Neuron (in vitro differentiated cells): ENCODE data around the gene LIMS2.

Experiments used
- H2AFZ ChIP-seq: one replicate; pipeline ENCODE4 v1.6.1; 2013; ENCODE audit warnings: low read depth, mild to moderate bottlenecking, inconsistent platforms, low read length, moderate library complexity
- H3K27me3 ChIP-seq: one replicate; pipeline ENCODE4 v1.6.1; 2013; ENCODE audit warnings: low read length; ENCODE audit not compliant: insufficient read depth
- H3K36me3 ChIP-seq: one replicate; pipeline ENCODE4 v1.6.1; 2013; ENCODE audit warnings: low read length; ENCODE audit not compliant: insufficient read depth
- H3K4me1 ChIP-seq: one replicate; pipeline ENCODE4 v1.6.1; 2013; ENCODE audit warnings: low read length; ENCODE audit not compliant: insufficient read depth
- H3K4me3 ChIP-seq: 2 replicates; pipeline ENCODE4 v1.5.1; 2013; ENCODE audit warnings: mild to moderate bottlenecking, low read length, moderate library complexity
- H3K9me3 ChIP-seq: one replicate; pipeline ENCODE4 v1.6.1; 2013; ENCODE audit warnings: low read length

The LIMS2 gene

GRCh38 chr2:127597046-127597983, 78.0 kb downstream of the LIMS2 start:
- Histone ChIP-seq H3K4me1 (no peaks in the 10 kb centered on the region), H3K4me3 (no peak overlapping the region), H3K36me3 (no peaks in the 10 kb centered on the region), H3K9me3 (peaks cover 4% of the 10 kb centered on the region), H3K27me3 (no peaks in the 10 kb centered on the region), H2AFZ (no peak overlapping the region)

- no peaks in the 10 kb centered on the region for H3K36me3 ChIP-seq
- no peak overlapping the region for H2AFZ ChIP-seq
- H3K4me1 ChIP-seq: no peaks in the 10 kb centered on the region
- no peaks in the 10 kb centered on the region for H3K27me3 ChIP-seq
- H3K9me3 ChIP-seq: peaks cover 2% of the 10 kb centered on the region
- H3K4me3 ChIP-seq: no peak overlapping the region
These were observed 78.9 kb downstream of the LIMS2 start for GRCh38 chr2:127596311-127597045.

- no peaks in the 10 kb centered on the region for H3K36me3 ChIP-seq
- no peaks in the 10 kb centered on the region for H3K4me1 ChIP-seq
- H3K4me3 ChIP-seq: no peak overlapping the region
- H3K27me3 ChIP-seq: no peaks in the 10 kb centered on the region
- H2AFZ ChIP-seq: no peak overlapping the region
- peaks cover 2% of the 10 kb centered on the region for H3K9me3 ChIP-seq
These were observed 81.2 kb downstream of the LIMS2 start for GRCh38 chr2:127594116-127594591.

GRCh38 chr2:127593228-127594115, 81.9 kb downstream of the LIMS2 start:
- no peak overlapping the region for H3K4me3 ChIP-seq

GRCh38 chr2:127592761-127593227, 82.5 kb downstream of the LIMS2 start:
- no peaks in the 10 kb centered on the region for H3K4me1 ChIP-seq
- no peak overlapping the region for H3K4me3 ChIP-seq
- H3K27me3 ChIP-seq: no peaks in the 10 kb centered on the region
- H3K9me3 ChIP-seq: no peaks in the 10 kb centered on the region
- no peaks in the 10 kb centered on the region for H3K36me3 ChIP-seq
- H2AFZ ChIP-seq: no peak overlapping the region

More at GRCh38 chr2:127593228-127594115, 81.9 kb downstream of the LIMS2 start:
- Histone ChIP-seq H3K27me3 (no peaks in the 10 kb centered on the region), H3K36me3 (no peaks in the 10 kb centered on the region), H2AFZ (no peak overlapping the region), H3K4me1 (no peaks in the 10 kb centered on the region), H3K9me3 (peaks cover 2% of the 10 kb centered on the region)

DNA sequence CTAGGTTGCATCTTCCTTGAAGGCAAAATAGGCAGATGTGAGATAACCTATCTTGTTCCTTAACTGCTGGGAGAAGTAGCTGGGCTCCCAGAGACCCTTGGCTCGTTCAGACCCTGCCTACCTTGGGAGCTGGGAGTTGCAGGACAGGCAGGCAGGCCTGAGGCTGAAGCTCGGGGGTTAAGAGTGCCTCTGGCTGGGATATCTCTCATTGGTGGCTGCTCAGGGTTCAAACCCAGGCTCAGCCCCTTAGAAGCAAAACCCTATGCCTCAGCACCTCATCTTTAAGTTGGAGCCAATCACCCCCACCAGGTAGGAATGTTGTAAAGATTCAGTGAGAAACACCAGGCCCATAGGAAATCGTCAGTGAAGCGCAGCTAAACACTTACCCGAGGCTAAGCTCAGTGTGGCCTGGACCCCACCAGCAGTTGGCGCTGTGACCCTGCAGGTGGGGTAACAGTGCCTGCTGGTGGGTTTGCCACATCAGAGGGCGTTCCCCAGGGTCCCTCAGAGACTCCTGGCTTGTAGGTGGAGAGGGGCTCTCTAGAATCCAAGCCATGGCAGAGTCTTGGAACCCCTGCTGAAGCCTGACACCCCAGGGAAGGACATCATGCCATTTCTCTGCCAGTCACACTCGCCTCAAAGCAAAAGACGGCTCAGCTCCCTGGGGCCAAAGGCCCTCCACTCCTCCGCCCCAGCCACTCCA, 84.0 kb downstream of the LIMS2 start:
- Histone ChIP-seq H2AFZ (no peak overlapping the region), H3K4me3 (no peak overlapping the region), H3K4me1 (no peaks in the 10 kb centered on the region), H3K9me3 (no peaks in the 10 kb centered on the region), H3K36me3 (no peaks in the 10 kb centered on the region), H3K27me3 (no peaks in the 10 kb centered on the region)

- H3K4me1 ChIP-seq: no peaks in the 10 kb centered on the region
- H3K27me3 ChIP-seq: no peaks in the 10 kb centered on the region
- no peak overlapping the region for H2AFZ ChIP-seq
- no peaks in the 10 kb centered on the region for H3K9me3 ChIP-seq
- H3K36me3 ChIP-seq: no peaks in the 10 kb centered on the region
- H3K4me3 ChIP-seq: no peak overlapping the region
These were observed 84.7 kb downstream of the LIMS2 start for GRCh38 chr2:127590386-127591190.

DNA sequence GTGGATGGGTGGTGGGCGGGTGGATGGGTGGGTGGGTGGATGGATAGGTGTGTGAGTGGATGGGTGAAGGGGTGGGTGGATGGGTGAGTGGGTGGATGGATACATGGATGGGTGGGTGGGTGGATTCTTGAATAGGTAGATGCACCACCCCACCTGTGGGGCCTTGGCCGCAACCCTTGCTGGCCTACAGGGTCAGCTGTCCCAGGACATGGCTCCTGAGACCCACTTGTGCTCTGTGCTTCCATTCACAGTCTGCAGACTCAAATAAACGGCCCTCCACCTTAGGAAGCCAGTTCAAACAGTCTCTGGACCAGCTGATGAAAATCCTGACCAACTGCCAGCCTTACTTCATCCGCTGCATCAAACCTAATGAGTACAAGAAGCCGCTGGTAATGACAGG, 85.5 kb downstream of the LIMS2 start:
- H2AFZ ChIP-seq: no peak overlapping the region
- H3K27me3 ChIP-seq: peaks cover 2% of the 10 kb centered on the region
- no peaks in the 10 kb centered on the region for H3K4me1 ChIP-seq
- H3K9me3 ChIP-seq: no peaks in the 10 kb centered on the region
- no peaks in the 10 kb centered on the region for H3K36me3 ChIP-seq
- no peak overlapping the region for H3K4me3 ChIP-seq

DNA sequence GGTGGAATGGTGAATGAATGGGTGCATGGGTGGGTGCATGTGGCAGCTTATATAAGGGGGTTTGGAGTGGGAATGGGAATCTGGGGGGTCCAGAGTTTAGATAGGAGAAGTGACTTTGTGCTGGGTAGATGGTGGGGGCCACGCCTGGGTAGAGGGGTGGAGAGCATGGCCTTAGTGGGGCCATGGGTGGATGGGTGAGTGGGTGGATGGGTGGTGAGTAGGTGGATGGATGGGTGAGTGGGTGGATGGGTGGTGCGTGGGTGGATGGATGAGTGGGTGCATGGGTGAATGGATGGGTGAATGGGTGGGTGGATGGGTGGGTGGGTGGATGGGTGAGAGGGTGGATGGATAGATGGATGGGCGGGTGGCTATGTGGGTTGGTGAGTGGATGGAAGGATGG, 86.0 kb downstream of the LIMS2 start:
- Histone ChIP-seq H3K4me1 (no peaks in the 10 kb centered on the region), H3K36me3 (no peaks in the 10 kb centered on the region), H3K9me3 (no peaks in the 10 kb centered on the region), H3K4me3 (no peak overlapping the region), H2AFZ (no peak overlapping the region), H3K27me3 (peaks cover 2% of the 10 kb centered on the region)
